Naive thymus-derived CD8-positive, alpha-beta T cell (primary cell): ENCODE results near the gene NAT9. TPM values are rescaled to one million over a fixed set of nuclear protein-coding genes. Genes with fewer than 3 reads are reported as not detected.

ENCODE experiments used
- ATAC-seq, 2 donors: fragments of 150-1000 bp; cut with Tn5 transposase in 1 of 2; sonication (Bioruptor Pico), chemical (Tn5 transposase) in 1 of 2; 1 replicate in 1 of 2; 2 replicates in 1 of 2; pipeline ENCODE4 v1.10.0; 2021; ENCODE audit warnings: mild to moderate bottlenecking in 2 of 2, moderate library complexity in 2 of 2
- POLR2A ChIA-PET: fragments of 350-600 bp; sonication (Branson Sonifier 250); formaldehyde crosslinking; loops from one replicate; lab custom pipeline; 2021; ENCODE audit warnings: antibody characterized with exemption; lab: Charles Lee
- DNase-seq, 10 donors: peaks; one replicate each; pipeline versions ENCODE4 v3.0.0 to v3.0.0-alpha.2; 2020 to 2022
- H3K27ac Mint-ChIP-seq, 10 donors: one replicate each; pipeline ENCODE4 v1.8.0; 2020 to 2022; ENCODE audit warnings: mild to moderate bottlenecking in 10 of 10, mixed read lengths in 10 of 10, moderate library complexity in 4 of 10, inconsistent platforms in 1 of 10
- H3K27me3 Mint-ChIP-seq, 5 donors: one replicate each; pipeline ENCODE4 v1.8.0; 2021 to 2022; ENCODE audit warnings: mixed read lengths in 5 of 5
- H3K36me3 Mint-ChIP-seq, 3 donors: one replicate each; pipeline ENCODE4 v1.8.0; 2020 to 2022; ENCODE audit warnings: mixed read lengths in 3 of 3, mild to moderate bottlenecking in 2 of 3, inconsistent platforms in 1 of 3
- H3K4me1 Mint-ChIP-seq, 4 donors: one replicate each; pipeline ENCODE4 v1.8.0; 2021 to 2022; ENCODE audit warnings: mixed read lengths in 4 of 4
- H3K4me3 Mint-ChIP-seq, 10 donors: one replicate each; pipeline ENCODE4 v1.8.0; 2020 to 2022; ENCODE audit warnings: mild to moderate bottlenecking in 10 of 10, mixed read lengths in 10 of 10, moderate library complexity in 6 of 10, inconsistent platforms in 1 of 10
- H3K9me3 Mint-ChIP-seq, 9 donors: one replicate each; pipeline ENCODE4 v1.8.0; 2020 to 2022; ENCODE audit warnings: mixed read lengths in 9 of 9, mild to moderate bottlenecking in 3 of 9, inconsistent platforms in 1 of 9, moderate library complexity in 1 of 9
- polyA plus RNA-seq, 3 donors: library from polyadenylated mRNA; unstranded; fragments of 300-500 nt; fragmentation: Illumina TruSeq; gene quantifications; one replicate each; pipeline ENCODE4 v1.2.3, GENCODE V29; 2021
- total RNA-seq, 8 experiments: library from RNA in 2 of 8; stranded (reverse) in 2 of 8; gene quantifications; one replicate each; pipeline ENCODE4 v1.2.3 and lab custom pipeline; 2021 to 2026

NAT9 gene
- total and polyA plus RNA-seq, 5 experiments from 2014 or later = 9.8 to 71.5 (median 28.3) TPM

- Mint-ChIP-seq H3K4me1 (peaks cover 41 to 78% (median 71%) of the 10 kb centered on the region in 4 donors), H3K36me3 (peaks cover 4 to 5% (median 4%) of the 10 kb centered on the region in 3 donors), H3K27me3 (no peaks in the 10 kb centered on the region), H3K9me3 (no peaks in the 10 kb centered on the region), H3K4me3 (peak overlapping the region; percentile 69 to 99 (median 77)), H3K27ac (peak overlapping the region in 9 of 10 donors; percentile 52 to 94 (median 82))
- DNase-seq = no peak
- POLR2A ChIA-PET = interaction anchor here (0.6 to 13.2 kb wide), 7 partner anchors 9 to 115 kb away, joined by 3 to 231 read pairs (median 9); partner anchors contain the start of genes NAT9 and RAB37
- ATAC-seq = no peak
Observed at GRCh38 chr17:74746922-74747321, 29.2 kb downstream of the NAT9 start.

DNA sequence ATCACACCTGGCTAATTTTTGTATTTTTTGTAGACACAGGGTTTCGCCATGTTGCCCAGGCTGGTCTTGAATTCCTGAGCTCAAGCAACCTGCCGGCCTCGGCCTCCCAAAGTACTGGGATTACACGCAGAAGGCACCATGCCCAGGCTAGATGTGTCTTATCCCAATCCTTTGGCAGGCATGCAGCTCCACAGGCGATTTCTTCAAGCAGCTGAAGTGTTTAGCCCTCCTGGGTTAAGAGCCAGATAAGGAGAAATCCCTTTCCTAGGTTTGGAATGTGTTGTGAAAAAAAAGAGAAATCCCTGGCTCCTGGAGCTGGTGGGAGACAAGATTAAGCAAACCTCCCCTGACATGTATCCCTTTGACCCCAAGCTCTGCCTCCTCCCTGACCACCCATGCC lies 29.8 kb downstream of the NAT9 start:
- H3K27ac Mint-ChIP-seq = peak overlapping the region in 9 of 10 donors; percentile 52 to 94 (median 82)
- peaks cover 4 to 5% (median 4%) of the 10 kb centered on the region in 3 donors for H3K36me3 Mint-ChIP-seq
- H3K9me3 Mint-ChIP-seq = no peaks in the 10 kb centered on the region
- POLR2A ChIA-PET = interaction anchor here (0.8 to 13.2 kb wide), 8 partner anchors 8 to 126 kb away, joined by 4 to 231 read pairs (median 5); partner anchors contain the start of genes FDXR, NAT9 and RAB37
- peak overlapping the region in 8 of 10 donors; percentile 69 to 97 (median 77) for H3K4me3 Mint-ChIP-seq
- no peaks in the 10 kb centered on the region for H3K27me3 Mint-ChIP-seq
- ATAC-seq = no peak
- no peak for DNase-seq
- peaks cover 42 to 78% (median 71%) of the 10 kb centered on the region in 4 donors for H3K4me1 Mint-ChIP-seq

- Mint-ChIP-seq H3K9me3 (no peaks in the 10 kb centered on the region), H3K4me3 (no peak overlapping the region), H3K4me1 (peaks cover 35 to 78% (median 71%) of the 10 kb centered on the region in 4 donors), H3K27ac (peak overlapping the region in 5 of 10 donors; percentile 46 to 82 (median 55)), H3K27me3 (no peaks in the 10 kb centered on the region), H3K36me3 (peaks cover 4 to 5% (median 4%) of the 10 kb centered on the region in 3 donors)
- POLR2A ChIA-PET = interaction anchor here (0.7 to 13.2 kb wide), 12 partner anchors 8 to 148 kb away, joined by 3 to 231 read pairs (median 5); partner anchors contain the start of genes FDXR, NAT9 and RAB37
- ATAC-seq (no peak), DNase-seq (no peak)
Observed at GRCh38 chr17:74745548-74746177, 30.5 kb downstream of the NAT9 start.

GRCh38 chr17:74744714-74745547 lies 31.2 kb downstream of the NAT9 start:
- Mint-ChIP-seq H3K36me3 (peaks cover 4 to 5% (median 4%) of the 10 kb centered on the region in 3 donors), H3K27me3 (no peaks in the 10 kb centered on the region), H3K4me3 (peak overlapping the region in 9 of 10 donors; percentile 40 to 88 (median 78)), H3K9me3 (no peaks in the 10 kb centered on the region), H3K27ac (peak overlapping the region; percentile 61 to 99 (median 95)), H3K4me1 (peaks cover 37 to 79% (median 74%) of the 10 kb centered on the region in 4 donors)
- peak in 1 of 2 donors; percentile 5 for ATAC-seq
- POLR2A ChIA-PET = interaction anchor here (0.6 to 13.2 kb wide), 13 partner anchors 7 to 268 kb away, joined by 3 to 231 read pairs (median 4); partner anchors contain the start of genes FDXR, MRPL58, NAT9 and RAB37
- peak; percentile 60 to 90 (median 78) for DNase-seq

GRCh38 chr17:74744349-74744713 lies 31.8 kb downstream of the NAT9 start:
- peak overlapping the region; percentile 61 to 99 (median 95) for H3K27ac Mint-ChIP-seq
- DNase-seq (no peak), ATAC-seq (no peak)
- POLR2A ChIA-PET = interaction anchor here (0.6 to 13.2 kb wide), 8 partner anchors 7 to 268 kb away, joined by 3 to 231 read pairs (median 8); partner anchors contain the start of genes MRPL58, NAT9 and RAB37
- H3K4me1 Mint-ChIP-seq = peaks cover 34 to 80% (median 78%) of the 10 kb centered on the region in 4 donors
- H3K36me3 Mint-ChIP-seq = peaks cover 0 to 1% (median 0%) of the 10 kb centered on the region in 3 donors
- no peaks in the 10 kb centered on the region for H3K27me3 Mint-ChIP-seq
- peak overlapping the region; percentile 40 to 88 (median 75) for H3K4me3 Mint-ChIP-seq
- H3K9me3 Mint-ChIP-seq = no peaks in the 10 kb centered on the region

GRCh38 chr17:74743755-74744154 lies 32.4 kb downstream of the NAT9 start:
- Mint-ChIP-seq H3K36me3 (peaks cover 0 to 1% (median 0%) of the 10 kb centered on the region in 3 donors), H3K4me1 (peaks cover 40 to 86% (median 84%) of the 10 kb centered on the region in 4 donors), H3K9me3 (no peaks in the 10 kb centered on the region), H3K27me3 (no peaks in the 10 kb centered on the region), H3K27ac (peak overlapping the region; percentile 86 to 99 (median 95)), H3K4me3 (peak overlapping the region in 9 of 10 donors; percentile 67 to 88 (median 85))
- DNase-seq (no peak), ATAC-seq (no peak)
- POLR2A ChIA-PET = interaction anchor here (0.8 to 13.2 kb wide), 4 partner anchors 6 to 32 kb away, joined by 3 to 231 read pairs (median 180); partner anchors contain the start of genes NAT9 and RAB37

GRCh38 chr17:74742978-74743545 lies 33.1 kb downstream of the NAT9 start:
- Mint-ChIP-seq H3K36me3 (peaks cover 0 to 1% (median 0%) of the 10 kb centered on the region in 3 donors), H3K9me3 (no peaks in the 10 kb centered on the region), H3K4me3 (peak overlapping the region; percentile 64 to 88 (median 84)), H3K4me1 (peaks cover 41 to 92% (median 91%) of the 10 kb centered on the region in 4 donors), H3K27me3 (no peaks in the 10 kb centered on the region), H3K27ac (peak overlapping the region; percentile 90 to 99 (median 95))
- no peak for DNase-seq
- no peak for ATAC-seq
- POLR2A ChIA-PET = interaction anchor here (0.6 to 3.2 kb wide), 13 partner anchors 7 to 130 kb away, joined by 3 to 31 read pairs (median 5); partner anchors contain the start of genes CD300LF, FDXR and NAT9

DNA sequence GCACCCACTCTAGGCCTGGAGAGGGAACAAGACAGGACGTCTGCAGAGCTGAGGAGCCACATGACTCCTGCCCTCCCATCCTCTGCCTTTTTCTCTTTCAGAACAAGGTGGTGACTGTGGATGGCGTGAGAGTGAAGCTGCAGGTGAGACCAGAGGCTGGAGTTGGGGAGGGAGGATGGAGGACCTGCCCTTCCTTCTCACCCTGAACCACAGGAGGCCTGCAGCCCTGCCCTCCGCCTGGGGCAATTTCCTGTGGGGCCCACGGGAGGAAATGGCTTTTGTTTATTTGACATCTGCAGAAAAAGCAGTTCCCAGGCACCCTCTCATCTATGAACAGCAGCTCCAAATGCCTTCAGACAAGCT lies 34.0 kb downstream of the NAT9 start:
- ATAC-seq = peak; percentile 4 to 16
- Mint-ChIP-seq H3K4me3 (peak overlapping the region; percentile 64 to 88 (median 84)), H3K4me1 (peaks cover 42 to 88% (median 85%) of the 10 kb centered on the region in 4 donors), H3K27me3 (no peaks in the 10 kb centered on the region), H3K36me3 (peaks cover 0 to 1% (median 0%) of the 10 kb centered on the region in 3 donors), H3K27ac (peak overlapping the region; percentile 90 to 99 (median 96)), H3K9me3 (no peaks in the 10 kb centered on the region)
- POLR2A ChIA-PET = interaction anchor here (0.6 to 3.2 kb wide), 15 partner anchors 8 to 131 kb away, joined by 3 to 31 read pairs (median 5); partner anchors contain the start of genes CD300LF, FDXR and NAT9
- peak in 5 of 10 donors; percentile 43 to 71 (median 60) for DNase-seq

GRCh38 chr17:74740641-74741387 lies 35.3 kb downstream of the NAT9 start:
- H3K4me3 Mint-ChIP-seq = peak overlapping the region in 8 of 10 donors; percentile 31 to 88 (median 84)
- H3K4me1 Mint-ChIP-seq = peaks cover 42 to 83% (median 77%) of the 10 kb centered on the region in 4 donors
- ATAC-seq (no peak), DNase-seq (no peak)
- peaks cover 0 to 1% (median 0%) of the 10 kb centered on the region in 3 donors for H3K36me3 Mint-ChIP-seq
- H3K9me3 Mint-ChIP-seq = no peaks in the 10 kb centered on the region
- H3K27ac Mint-ChIP-seq = peak overlapping the region; percentile 90 to 99 (median 96)
- H3K27me3 Mint-ChIP-seq = no peaks in the 10 kb centered on the region
- POLR2A ChIA-PET = interaction anchor here (0.5 to 3.2 kb wide), 15 partner anchors 10 to 1999 kb away, joined by 3 to 31 read pairs (median 4); partner anchors contain the start of gene NAT9

DNA sequence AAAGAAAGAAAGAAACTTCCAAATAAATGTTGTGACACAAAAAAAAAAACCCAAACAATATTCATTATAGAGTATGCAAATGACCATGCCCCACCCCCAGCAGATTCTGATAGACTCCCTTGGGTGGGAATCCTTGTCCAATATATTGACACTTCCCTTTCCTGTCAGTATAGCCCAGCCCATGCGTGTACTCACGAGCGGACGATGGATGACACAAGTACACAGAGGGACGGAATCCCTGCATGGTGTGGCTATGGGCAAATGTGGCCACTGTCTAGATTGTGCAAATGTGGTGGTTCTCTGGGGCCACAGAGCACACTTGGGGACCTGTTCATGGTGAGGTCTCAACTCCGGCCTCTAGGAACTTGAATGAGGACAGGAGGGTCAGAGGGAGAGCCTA lies 36.0 kb downstream of the NAT9 start:
- peaks cover 42 to 81% (median 76%) of the 10 kb centered on the region in 4 donors for H3K4me1 Mint-ChIP-seq
- POLR2A ChIA-PET = interaction anchor here (0.6 to 5.6 kb wide), 6 partner anchors 10 to 340 kb away, joined by 3 to 200 read pairs (median 27); partner anchors contain the start of genes NAT9 and NHERF1
- no peak for ATAC-seq

More for the DNA sequence above, 36.0 kb downstream of the NAT9 start:
- DNase-seq = no peak
- H3K27me3 Mint-ChIP-seq = no peaks in the 10 kb centered on the region
- no peaks in the 10 kb centered on the region for H3K9me3 Mint-ChIP-seq
- H3K4me3 Mint-ChIP-seq = peak overlapping the region; percentile 8 to 86 (median 56)
- H3K36me3 Mint-ChIP-seq = peaks cover 0 to 1% (median 0%) of the 10 kb centered on the region in 3 donors
- H3K27ac Mint-ChIP-seq = peak overlapping the region; percentile 73 to 99 (median 94)
